GM23248 (cell line): ENCODE results near the gene ELMO1. TPM values are rescaled to one million over a fixed set of nuclear protein-coding genes. Genes with fewer than 3 reads are reported as not detected.

Experiments used
- DNase-seq: peaks from one replicate; pipeline ENCODE4 v3.0.0-alpha.2; 2015
- H2AFZ ChIP-seq: fragments of 200-600 bp; sonication (generic); 2 replicates; pipeline ENCODE4 v1.6.1; 2016; ENCODE audit warnings: antibody characterized with exemption
- H3F3A ChIP-seq: fragments of 200-600 bp; sonication (generic); 2 replicates; pipeline ENCODE4 v1.6.1; 2016; ENCODE audit warnings: mild to moderate bottlenecking, antibody characterized with exemption, mixed run types; ENCODE audit not compliant: insufficient read depth
- H3K27ac ChIP-seq: fragments of 200-600 bp; sonication (generic); 2 replicates; pipeline ENCODE4 v1.5.1; 2016; ENCODE audit warnings: mild to moderate bottlenecking
- H3K27me3 ChIP-seq: fragments of 200-600 bp; sonication (generic); replicated peaks from 2 replicates; pipeline ENCODE4 v1.6.1; 2016; ENCODE audit warnings: mild to moderate bottlenecking; ENCODE audit not compliant: insufficient read depth
- H3K36me3 ChIP-seq: fragments of 200-600 bp; sonication (generic); 2 replicates; pipeline ENCODE4 v1.6.1; 2016; ENCODE audit warnings: low read depth, mild to moderate bottlenecking
- H3K4me1 ChIP-seq: fragments of 200-600 bp; sonication (generic); 2 replicates; pipeline ENCODE4 v1.6.1; 2016; ENCODE audit warnings: mild to moderate bottlenecking; ENCODE audit not compliant: insufficient read depth
- H3K4me2 ChIP-seq: fragments of 200-600 bp; sonication (generic); one replicate; pipeline ENCODE4 v1.6.1; 2016; ENCODE audit warnings: mild to moderate bottlenecking; ENCODE audit not compliant: unreplicated experiment
- H3K4me3 ChIP-seq: fragments of 200-600 bp; sonication (generic); 2 replicates; pipeline ENCODE4 v1.5.1; 2016; ENCODE audit warnings: mild to moderate bottlenecking
- H3K79me2 ChIP-seq: fragments of 200-600 bp; sonication (generic); 2 replicates; pipeline ENCODE4 v1.6.1; 2016; ENCODE audit warnings: mild to moderate bottlenecking; ENCODE audit not compliant: insufficient read depth
- H3K9ac ChIP-seq: fragments of 200-600 bp; sonication (generic); 2 replicates; pipeline ENCODE4 v1.6.1; 2016; ENCODE audit warnings: mild to moderate bottlenecking
- H3K9me2 ChIP-seq: fragments of 200-600 bp; sonication (generic); 2 replicates; pipeline ENCODE4 v1.6.1; 2016; ENCODE audit warnings: mixed run types, mild to moderate bottlenecking, moderate library complexity; ENCODE audit not compliant: insufficient read depth
- H3K9me3 ChIP-seq: fragments of 200-600 bp; sonication (generic); one replicate; pipeline ENCODE4 v1.6.1; 2017; ENCODE audit warnings: low read depth
- H4K20me1 ChIP-seq: fragments of 200-600 bp; sonication (generic); 2 replicates; pipeline ENCODE4 v1.6.0; 2016; ENCODE audit not compliant: insufficient read depth
- EZH2 ChIP-seq: fragments of 200-600 bp; sonication (generic); IDR thresholded peaks from 2 replicates; pipeline ENCODE4 v1.6.1; 2018; ENCODE audit warnings: antibody characterized with exemption, mild to moderate bottlenecking; ENCODE audit not compliant: insufficient read depth, poor library complexity, severe bottlenecking
- EZH2phosphoT487 ChIP-seq: fragments of 200-600 bp; sonication (generic); IDR thresholded peaks from 2 replicates; pipeline ENCODE4 v1.6.1; 2018; ENCODE audit warnings: antibody characterized with exemption, moderate library complexity, mild to moderate bottlenecking, low read depth; ENCODE audit not compliant: insufficient read depth
- WGBS, 2 experiments: methylation state at CpG; one replicate each; pipeline ENCODE4 v1.1.6; 2015 to 2017; ENCODE audit warnings: low lambda C conversion rate in 2 of 2, low coverage in 1 of 2; ENCODE audit errors: missing lambda C conversion rate in 2 of 2; 5-methylcytosine and 5-hydroxymethylcytosine counted together
- in situ Hi-C: fragments of 300-500 bp; cut with MboI; formaldehyde crosslinking; loops from 2 replicates; pipeline ENCODE4 v1.15.0; 2020
- polyA plus RNA-seq: library from polyadenylated mRNA; unstranded; fragments of >200 nt; fragmentation: Nextera tagmentation; extraction: Ambion mirVana; gene quantifications from 2 replicates; pipeline ENCODE4 v1.2.1, GENCODE V29; 2016
- total RNA-seq: library from RNA; depleted of rRNA; stranded (reverse); fragments of >200 nt; shearing (Covaris generic); gene quantifications from 2 replicates; pipeline ENCODE4 v1.2.3, GENCODE V29; 2014

Gene ELMO1
- total and polyA plus RNA-seq, 2 experiments from 2014 or later, result not detected

GRCh38 chr7:36966636-36967035 is 482.0 kb downstream of the ELMO1 start:
- Histone ChIP-seq H3K27me3 (no peaks in the 10 kb centered on the region), H3K4me3 (no peak overlapping the region), H3K4me1 (no peaks in the 10 kb centered on the region), H2AFZ (no peak overlapping the region), H3K9me3 (no peaks in the 10 kb centered on the region), H3K36me3 (no peaks in the 10 kb centered on the region), H4K20me1 (no peaks in the 10 kb centered on the region), H3K79me2 (no peaks in the 10 kb centered on the region), H3K9ac (no peak overlapping the region), H3K9me2 (no peaks in the 10 kb centered on the region), H3K4me2 (no peak overlapping the region), H3F3A (no peaks in the 10 kb centered on the region), H3K27ac (no peak overlapping the region)
- in situ Hi-C loops, result no loop called here
- WGBS, 2 experiments, result 29 to 31% methylated on average over 3 of the region's 3 CpGs
- TF ChIP-seq EZH2, result no peak
- no peak for TF ChIP-seq EZH2phosphoT487
- no peak for DNase-seq

- TF ChIP-seq EZH2phosphoT487 (no peak), EZH2 (no peak)
- Histone ChIP-seq H3K9me3 (no peaks in the 10 kb centered on the region), H3K4me2 (no peak overlapping the region), H3K9ac (no peak overlapping the region), H3K9me2 (no peaks in the 10 kb centered on the region), H3K79me2 (no peaks in the 10 kb centered on the region), H2AFZ (no peak overlapping the region), H3K4me1 (no peaks in the 10 kb centered on the region), H3K36me3 (no peaks in the 10 kb centered on the region), H3K27me3 (no peaks in the 10 kb centered on the region), H4K20me1 (no peaks in the 10 kb centered on the region), H3F3A (no peaks in the 10 kb centered on the region), H3K4me3 (no peak overlapping the region), H3K27ac (no peak overlapping the region)
- in situ Hi-C loops, result no loop called here
- 43 to 44% methylated on average over 3 of the region's 3 CpGs for WGBS, 2 experiments
- DNase-seq, result no peak
Measured at GRCh38 chr7:36966039-36966438, 482.6 kb downstream of the ELMO1 start.

GRCh38 chr7:36965625-36966024 is 483.0 kb downstream of the ELMO1 start:
- Histone ChIP-seq H3K36me3 (no peaks in the 10 kb centered on the region), H3K27ac (no peak overlapping the region), H3F3A (no peaks in the 10 kb centered on the region), H2AFZ (no peak overlapping the region), H3K9me2 (no peaks in the 10 kb centered on the region), H3K9ac (no peak overlapping the region), H3K4me3 (no peak overlapping the region), H3K4me2 (no peak overlapping the region), H4K20me1 (no peaks in the 10 kb centered on the region), H3K27me3 (no peaks in the 10 kb centered on the region), H3K79me2 (no peaks in the 10 kb centered on the region), H3K9me3 (no peaks in the 10 kb centered on the region), H3K4me1 (no peaks in the 10 kb centered on the region)
- in situ Hi-C loops, result no loop called here
- WGBS, 2 experiments, result 67 to 69% methylated on average over 1 of the region's 1 CpG
- no peak for TF ChIP-seq EZH2phosphoT487
- no peak for TF ChIP-seq EZH2
- DNase-seq, result no peak

DNA sequence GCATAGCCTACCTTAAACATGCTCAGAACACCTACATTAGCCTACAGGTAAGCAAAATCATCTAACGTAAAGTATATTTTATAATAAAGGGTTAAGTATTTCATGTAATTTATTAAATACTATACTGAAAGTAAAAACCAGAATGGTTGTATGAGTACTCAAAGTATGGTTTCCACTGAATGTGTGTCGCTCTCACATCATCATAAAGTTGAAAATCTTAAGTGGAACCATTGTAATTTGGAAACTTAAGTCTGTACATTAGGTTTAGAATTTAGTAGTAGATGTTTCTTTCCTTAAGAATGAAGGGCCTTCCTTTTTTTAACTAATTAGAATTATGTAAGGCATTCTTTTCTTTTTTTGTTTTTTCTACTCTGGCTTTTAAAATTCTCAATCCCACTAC is 484.4 kb downstream of the ELMO1 start:
- TF ChIP-seq EZH2phosphoT487, result no peak
- TF ChIP-seq EZH2, result no peak
- H3K27me3 ChIP-seq, result no peaks in the 10 kb centered on the region
- no peak overlapping the region for H3K4me3 ChIP-seq
- no peaks in the 10 kb centered on the region for H3K36me3 ChIP-seq
- in situ Hi-C loops, result no loop called here
- H4K20me1 ChIP-seq, result no peaks in the 10 kb centered on the region
- H3K4me2 ChIP-seq, result no peak overlapping the region
- no peaks in the 10 kb centered on the region for H3K9me2 ChIP-seq
- no peak overlapping the region for H3K9ac ChIP-seq
- WGBS, 2 experiments, result 54 to 62% methylated on average over 2 of the region's 2 CpGs
- no peak overlapping the region for H2AFZ ChIP-seq
- H3K79me2 ChIP-seq, result no peaks in the 10 kb centered on the region
- H3K27ac ChIP-seq, result no peak overlapping the region
- H3K9me3 ChIP-seq, result no peaks in the 10 kb centered on the region
- H3F3A ChIP-seq, result no peaks in the 10 kb centered on the region
- no peak for DNase-seq
- no peaks in the 10 kb centered on the region for H3K4me1 ChIP-seq

GRCh38 chr7:36962367-36962766 is 486.3 kb downstream of the ELMO1 start:
- Histone ChIP-seq H3K9ac (no peak overlapping the region), H4K20me1 (no peaks in the 10 kb centered on the region), H3F3A (no peaks in the 10 kb centered on the region), H3K4me2 (no peak overlapping the region), H3K4me1 (no peaks in the 10 kb centered on the region), H3K4me3 (no peak overlapping the region), H3K79me2 (no peaks in the 10 kb centered on the region), H3K36me3 (no peaks in the 10 kb centered on the region), H3K9me2 (no peaks in the 10 kb centered on the region), H3K27me3 (no peaks in the 10 kb centered on the region), H3K9me3 (no peaks in the 10 kb centered on the region), H2AFZ (no peak overlapping the region), H3K27ac (no peak overlapping the region)
- no peak for DNase-seq
- TF ChIP-seq EZH2 (no peak), EZH2phosphoT487 (no peak)
- WGBS, 2 experiments, result 30 to 44% methylated on average over 3 of the region's 3 CpGs
- in situ Hi-C loops, result no loop called here
